Prostate gland (tissue), 2 donors: ENCODE results near the gene LARGE1. TPM values are rescaled to one million over a fixed set of nuclear protein-coding genes. Genes with fewer than 3 reads are reported as not detected.

Experiments used
- DNase-seq: peaks from one replicate; pipeline ENCODE4 v3.0.0-alpha.2; 2019; ENCODE audit warnings: low spot score
- H3K27ac ChIP-seq, 2 donors: fragments of 200-600 bp; sonication (generic); 2 replicates each; pipeline ENCODE4 v1.5.1; 2017 to 2019
- H3K27me3 ChIP-seq: fragments of 200-600 bp; sonication (generic); replicated peaks from 2 replicates; pipeline ENCODE4 v1.5.1; 2019; ENCODE audit not compliant: insufficient read depth
- H3K36me3 ChIP-seq, 2 donors: fragments of 200-600 bp; sonication (generic); 1 replicate in 1 of 2; 2 replicates in 1 of 2; pipeline versions ENCODE4 v1.5.1 to v1.8.1; 2017 to 2019
- H3K4me1 ChIP-seq: fragments of 200-600 bp; sonication (generic); replicated peaks from 2 replicates; pipeline ENCODE4 v1.5.1; 2019
- H3K4me3 ChIP-seq, 2 donors: fragments of 200-600 bp; sonication (generic); 2 replicates each; pipeline ENCODE4 v1.5.1; 2017 to 2019
- H3K9me3 ChIP-seq: fragments of 200-600 bp; sonication (generic); 2 replicates; pipeline ENCODE4 v1.5.1; 2017
- CTCF ChIP-seq, 4 experiments: fragments of 200-600 bp in 2 of 4; fragments of 450-650 bp in 2 of 4; sonication (generic) in 2 of 4; IDR thresholded peaks; 1 replicate in 3 of 4; 2 replicates in 1 of 4; pipeline ENCODE4 v1.5.1; 2016 to 2019; ENCODE audit warnings: antibody characterized with exemption in 4 of 4, mild to moderate bottlenecking in 2 of 4, moderate library complexity in 2 of 4
- POLR2A ChIP-seq: fragments of 450-650 bp; IDR thresholded peaks from one replicate; pipeline ENCODE4 v1.6.1; 2016; ENCODE audit warnings: antibody characterized with exemption, mild to moderate bottlenecking
- POLR2AphosphoS5 ChIP-seq: sonication (generic); formaldehyde crosslinking; IDR thresholded peaks from one replicate; pipeline ENCODE4 v1.6.1; 2017; ENCODE audit warnings: antibody characterized with exemption
- WGBS: methylation state at CpG from one replicate; pipeline ENCODE4 v1.1.5; 2018; 5-methylcytosine and 5-hydroxymethylcytosine counted together
- intact Hi-C: fragments of 100-400 bp; cut with DNase I; formaldehyde crosslinking; loops from one replicate; pipeline ENCODE4 v1.14.2; 2022
- total RNA-seq, 2 donors: library from RNA; depleted of rRNA; stranded (reverse); fragments of >200 nt; gene quantifications; one replicate each; pipeline ENCODE4 v1.1.0, GENCODE V29; 2016

Gene LARGE1
- total RNA-seq, 2 donors from 2014 or later, result 18.6 to 37.4 TPM

DNA sequence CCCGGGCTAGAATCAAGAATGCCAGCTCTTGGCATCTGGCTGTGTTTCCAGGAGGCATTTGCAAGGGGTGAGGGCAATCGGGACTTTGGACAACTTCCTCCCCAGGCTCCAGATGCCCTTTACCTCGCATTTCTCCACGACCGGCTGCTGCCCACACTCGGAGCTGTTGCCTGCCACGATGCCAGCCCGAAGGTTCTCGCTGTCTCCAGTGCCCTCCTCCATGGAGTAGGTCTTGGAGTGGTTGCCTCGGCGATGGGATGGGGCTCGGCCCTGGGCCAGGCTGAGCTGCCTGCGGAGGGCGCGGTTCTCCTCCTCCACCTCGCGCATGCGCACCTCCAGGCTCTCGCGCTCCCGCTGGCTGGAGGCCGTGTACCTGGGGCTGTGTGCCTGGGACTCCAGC, 270.0 kb downstream of the LARGE1 start:
- H3K4me3 ChIP-seq, result no peak overlapping the region
- H3K9me3 ChIP-seq, result no peaks in the 10 kb centered on the region
- intact Hi-C loops, result no loop called here
- H3K4me1 ChIP-seq, result no peaks in the 10 kb centered on the region
- DNase-seq, result no peak
- no peak overlapping the region for H3K27ac ChIP-seq
- WGBS, result 96% methylated on average over 22 of the region's 22 CpGs
- no peaks in the 10 kb centered on the region for H3K27me3 ChIP-seq
- H3K36me3 ChIP-seq, result no peaks in the 10 kb centered on the region
- no peak for TF ChIP-seq POLR2AphosphoS5
- TF ChIP-seq CTCF (IDR thresholded peaks at IDR 0.05), result no peak
- TF ChIP-seq POLR2A, result no peak

DNA sequence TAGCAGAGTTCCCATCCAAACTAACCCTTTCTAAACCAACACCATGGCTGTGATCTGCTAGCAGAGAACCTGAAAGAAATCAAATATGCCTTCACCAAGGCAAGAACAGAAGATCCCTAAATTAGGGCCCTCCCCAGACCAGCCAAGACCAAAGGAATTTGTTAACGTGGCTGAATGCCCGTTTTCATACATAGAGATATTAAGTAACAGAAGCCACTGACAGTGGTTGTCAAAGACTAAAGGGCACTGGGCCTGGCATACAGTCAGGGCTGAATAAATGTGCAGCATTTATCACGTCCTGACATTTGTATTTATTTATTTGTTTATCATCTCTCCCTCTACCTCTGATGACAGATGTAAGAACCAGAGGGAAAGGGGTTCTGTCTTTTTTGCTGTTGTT, 271.8 kb downstream of the LARGE1 start:
- no peak overlapping the region for H3K4me3 ChIP-seq
- H3K27me3 ChIP-seq, result no peaks in the 10 kb centered on the region
- no peaks in the 10 kb centered on the region for H3K4me1 ChIP-seq
- H3K27ac ChIP-seq, result no peak overlapping the region
- intact Hi-C loops, result no loop called here
- no peaks in the 10 kb centered on the region for H3K9me3 ChIP-seq
- H3K36me3 ChIP-seq, result no peaks in the 10 kb centered on the region
- 81% methylated on average over 3 of the region's 3 CpGs for WGBS
- no peak for TF ChIP-seq POLR2A
- TF ChIP-seq POLR2AphosphoS5, result no peak
- no peak for TF ChIP-seq CTCF (IDR thresholded peaks at IDR 0.05)
- no peak for DNase-seq

GRCh38 chr22:33640900-33641299, 279.4 kb downstream of the LARGE1 start:
- no peaks in the 10 kb centered on the region for H3K27me3 ChIP-seq
- H3K4me3 ChIP-seq, result no peak overlapping the region
- no peak for TF ChIP-seq CTCF (IDR thresholded peaks at IDR 0.05)
- TF ChIP-seq POLR2A, result no peak
- TF ChIP-seq POLR2AphosphoS5, result no peak
- H3K27ac ChIP-seq, result no peak overlapping the region
- no peaks in the 10 kb centered on the region for H3K4me1 ChIP-seq
- 89% methylated on average over 7 of the region's 7 CpGs for WGBS
- H3K36me3 ChIP-seq, result no peaks in the 10 kb centered on the region
- DNase-seq, result no peak
- intact Hi-C loops, result no loop called here
- H3K9me3 ChIP-seq, result no peaks in the 10 kb centered on the region

- 78% methylated on average over 10 of the region's 10 CpGs for WGBS
- DNase-seq, result no peak
Observed at GRCh38 chr22:33639588-33640254, 280.6 kb downstream of the LARGE1 start.

More at GRCh38 chr22:33639588-33640254, 280.6 kb downstream of the LARGE1 start:
- Histone ChIP-seq H3K4me1 (no peaks in the 10 kb centered on the region), H3K27me3 (no peaks in the 10 kb centered on the region), H3K4me3 (no peak overlapping the region), H3K27ac (no peak overlapping the region), H3K9me3 (no peaks in the 10 kb centered on the region), H3K36me3 (no peaks in the 10 kb centered on the region)
- TF ChIP-seq CTCF (IDR thresholded peaks at IDR 0.05), result no peak
- TF ChIP-seq POLR2A, result no peak
- TF ChIP-seq POLR2AphosphoS5, result no peak
- intact Hi-C loops, result no loop called here
